ENCODE data around the gene RIPPLY2.
A peak's percentile ranks its signal among the peaks of the same experiment; 100 is the strongest.
"Not testable (repeated sequence)": the region's sequence is repeated elsewhere in the genome, so short reads cannot be mapped to it uniquely, and the experiment has no call there.

Gene RIPPLY2

DNA sequence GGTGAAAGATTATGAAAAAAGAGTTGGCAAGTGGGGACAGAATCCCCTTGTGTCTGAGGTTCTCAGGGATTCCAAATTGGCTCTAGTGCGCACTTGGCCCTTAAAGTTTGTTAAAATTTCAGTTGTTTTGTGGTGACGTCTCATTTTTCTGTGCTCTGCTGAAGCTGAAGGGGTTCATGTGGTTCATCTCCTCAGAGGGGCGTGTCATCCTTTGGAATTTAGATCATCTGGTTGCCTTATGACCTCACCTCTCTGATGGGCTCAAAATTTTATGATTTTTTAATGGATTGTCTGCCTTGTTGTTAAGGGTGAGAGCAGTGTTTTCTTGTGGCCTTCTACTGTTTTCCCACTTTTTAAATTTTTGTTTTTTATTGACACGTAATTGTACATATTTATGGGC lies 26.6 kb downstream of the RIPPLY2 start:
- no peaks in the 10 kb centered on the region for H3K4me1 ChIP-seq (ENCODE audit: control insufficient read depth, insufficient read depth, low read length)
- H3K9ac ChIP-seq (ENCODE audit: low read length), result no peak overlapping the region
- no peak overlapping the region for H3K4me3 ChIP-seq (ENCODE audit: low read length)
- DNase-seq (ENCODE audit: low read depth), result no peak
- no peaks in the 10 kb centered on the region for H3K27me3 ChIP-seq (replicated peaks; ENCODE audit: control insufficient read depth, insufficient read depth, low read length)
- H3K36me3 ChIP-seq (ENCODE audit: control insufficient read depth, insufficient read depth, low read length, severe bottlenecking), result no peaks in the 10 kb centered on the region
- no peaks in the 10 kb centered on the region for H3K9me3 ChIP-seq (ENCODE audit: control insufficient read depth, low read length)

DNA sequence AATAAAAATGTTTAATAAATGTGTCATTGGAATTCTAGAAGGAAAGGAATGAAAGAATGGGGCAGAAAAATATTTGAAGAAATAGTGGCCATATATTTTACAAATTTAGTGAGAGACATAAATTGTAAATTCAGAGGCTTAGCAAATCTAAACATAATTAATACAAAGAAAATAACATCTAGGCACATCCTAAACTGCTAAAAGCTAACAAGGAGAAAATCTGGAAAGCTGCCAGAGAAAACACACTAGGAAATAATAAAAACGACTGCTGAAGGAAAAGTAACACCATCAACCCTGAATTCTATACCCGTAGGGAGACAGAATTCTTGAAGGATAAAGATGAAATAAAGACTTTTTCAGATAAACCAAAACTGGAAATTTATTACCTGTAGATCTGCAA lies 30.1 kb downstream of the RIPPLY2 start:
- Histone ChIP-seq H3K4me3 (ENCODE audit: low read length) (no peak overlapping the region), H3K36me3 (ENCODE audit: control insufficient read depth, insufficient read depth, low read length, severe bottlenecking) (no peaks in the 10 kb centered on the region), H3K27me3 (replicated peaks; ENCODE audit: control insufficient read depth, insufficient read depth, low read length) (no peaks in the 10 kb centered on the region), H3K4me1 (ENCODE audit: control insufficient read depth, insufficient read depth, low read length) (no peaks in the 10 kb centered on the region), H3K9me3 (ENCODE audit: control insufficient read depth, low read length) (no peaks in the 10 kb centered on the region), H3K9ac (ENCODE audit: low read length) (no peak overlapping the region)
- DNase-seq (ENCODE audit: low read depth), result no peak

DNA sequence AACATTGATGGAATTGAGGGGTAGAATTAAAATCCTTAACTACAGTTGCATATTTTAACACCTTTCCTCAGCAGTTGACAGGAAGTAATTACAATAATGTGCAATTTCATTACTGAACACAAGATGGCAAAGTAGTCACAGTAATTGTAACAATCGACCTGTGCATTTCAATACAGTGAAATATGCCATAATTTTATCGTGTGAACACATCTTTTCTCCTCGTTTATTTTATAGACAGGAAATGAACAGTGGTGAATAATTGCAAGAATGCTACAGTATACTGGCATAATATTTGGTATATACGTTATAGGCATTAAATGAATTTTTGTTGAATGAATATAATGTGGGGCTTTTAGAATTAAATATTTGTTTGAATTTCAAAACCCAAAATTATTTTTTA lies 31.4 kb downstream of the RIPPLY2 start:
- Histone ChIP-seq H3K9ac (ENCODE audit: low read length) (no peak overlapping the region), H3K9me3 (ENCODE audit: control insufficient read depth, low read length) (no peaks in the 10 kb centered on the region), H3K36me3 (ENCODE audit: control insufficient read depth, insufficient read depth, low read length, severe bottlenecking) (no peaks in the 10 kb centered on the region), H3K4me1 (ENCODE audit: control insufficient read depth, insufficient read depth, low read length) (no peaks in the 10 kb centered on the region), H3K4me3 (ENCODE audit: low read length) (no peak overlapping the region), H3K27me3 (replicated peaks; ENCODE audit: control insufficient read depth, insufficient read depth, low read length) (no peaks in the 10 kb centered on the region)
- peak; percentile 79 for DNase-seq (ENCODE audit: low read depth)

DNA sequence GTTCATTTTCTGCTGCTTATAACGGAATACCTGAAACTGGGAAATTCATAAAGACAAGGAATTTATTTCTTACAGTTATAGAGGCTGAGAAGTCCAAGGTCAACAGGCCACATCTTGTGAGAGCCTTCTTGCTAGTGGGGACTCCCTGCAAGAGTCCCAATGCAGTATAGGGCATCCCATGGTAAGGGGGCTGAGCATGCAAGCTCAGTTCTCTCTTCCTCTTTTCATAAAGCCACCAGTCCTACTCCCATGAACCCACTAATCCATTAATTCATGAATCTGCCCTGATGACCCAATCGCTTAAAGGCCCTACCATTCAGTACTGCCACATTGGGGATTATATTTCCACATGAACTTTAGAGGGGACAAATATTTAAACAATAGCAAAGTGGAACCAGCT lies 32.8 kb downstream of the RIPPLY2 start:
- H3K27me3 ChIP-seq (replicated peaks; ENCODE audit: control insufficient read depth, insufficient read depth, low read length), result no peaks in the 10 kb centered on the region
- H3K36me3 ChIP-seq (ENCODE audit: control insufficient read depth, insufficient read depth, low read length, severe bottlenecking), result no peaks in the 10 kb centered on the region
- no peak for DNase-seq (ENCODE audit: low read depth)
- H3K9me3 ChIP-seq (ENCODE audit: control insufficient read depth, low read length), result no peaks in the 10 kb centered on the region
- H3K9ac ChIP-seq (ENCODE audit: low read length), result no peak overlapping the region
- H3K4me3 ChIP-seq (ENCODE audit: low read length), result no peak overlapping the region
- no peaks in the 10 kb centered on the region for H3K4me1 ChIP-seq (ENCODE audit: control insufficient read depth, insufficient read depth, low read length)

DNA sequence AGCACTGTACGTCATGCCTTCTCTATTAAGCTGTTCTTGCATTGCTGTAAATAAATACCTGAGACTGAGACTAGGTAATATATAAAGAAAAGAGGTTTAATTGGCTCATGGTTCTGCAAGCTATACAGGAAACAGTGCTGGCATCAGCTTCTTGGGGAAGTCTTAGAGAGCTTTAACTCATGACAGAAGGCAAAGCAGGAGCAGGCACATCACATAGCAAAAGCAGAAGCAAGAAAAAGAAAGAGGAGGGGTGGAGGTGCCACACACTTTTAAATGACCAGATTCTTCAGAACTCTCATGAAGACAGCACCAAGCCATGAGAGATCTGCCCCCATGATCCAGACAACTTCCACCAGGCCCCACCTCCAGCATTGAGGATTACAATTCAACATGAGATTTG lies 36.5 kb downstream of the RIPPLY2 start:
- no peaks in the 10 kb centered on the region for H3K36me3 ChIP-seq (ENCODE audit: control insufficient read depth, insufficient read depth, low read length, severe bottlenecking)
- H3K4me3 ChIP-seq (ENCODE audit: low read length), result no peak overlapping the region
- DNase-seq (ENCODE audit: low read depth), result no peak
- H3K27me3 ChIP-seq (replicated peaks; ENCODE audit: control insufficient read depth, insufficient read depth, low read length), result no peaks in the 10 kb centered on the region
- no peaks in the 10 kb centered on the region for H3K9me3 ChIP-seq (ENCODE audit: control insufficient read depth, low read length)
- H3K9ac ChIP-seq (ENCODE audit: low read length), result no peak overlapping the region
- H3K4me1 ChIP-seq (ENCODE audit: control insufficient read depth, insufficient read depth, low read length), result no peaks in the 10 kb centered on the region

DNA sequence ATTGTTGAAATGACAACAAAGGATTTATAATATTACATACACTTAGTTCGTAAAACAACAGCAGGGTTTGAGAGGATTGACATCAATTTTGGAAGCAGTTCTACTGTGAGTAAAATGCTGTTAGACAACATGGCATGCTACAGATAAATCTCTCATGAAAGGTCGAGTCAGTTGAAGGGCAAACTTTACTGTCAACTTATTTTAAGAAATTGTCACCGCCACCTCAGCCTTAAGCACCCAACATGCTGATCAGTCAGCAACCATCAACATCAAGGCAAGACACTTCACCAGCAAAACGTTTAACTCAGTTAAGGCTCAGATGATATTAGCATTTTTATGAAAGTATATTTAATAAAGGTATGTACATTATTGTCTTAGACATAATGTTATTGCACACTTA lies 37.4 kb downstream of the RIPPLY2 start:
- H3K9me3 ChIP-seq (ENCODE audit: control insufficient read depth, low read length), result no peaks in the 10 kb centered on the region
- H3K36me3 ChIP-seq (ENCODE audit: control insufficient read depth, insufficient read depth, low read length, severe bottlenecking), result no peaks in the 10 kb centered on the region
- no peaks in the 10 kb centered on the region for H3K4me1 ChIP-seq (ENCODE audit: control insufficient read depth, insufficient read depth, low read length)
- no peaks in the 10 kb centered on the region for H3K27me3 ChIP-seq (replicated peaks; ENCODE audit: control insufficient read depth, insufficient read depth, low read length)
- DNase-seq (ENCODE audit: low read depth), result no peak
- H3K9ac ChIP-seq (ENCODE audit: low read length), result no peak overlapping the region
- H3K4me3 ChIP-seq (ENCODE audit: low read length), result no peak overlapping the region

DNA sequence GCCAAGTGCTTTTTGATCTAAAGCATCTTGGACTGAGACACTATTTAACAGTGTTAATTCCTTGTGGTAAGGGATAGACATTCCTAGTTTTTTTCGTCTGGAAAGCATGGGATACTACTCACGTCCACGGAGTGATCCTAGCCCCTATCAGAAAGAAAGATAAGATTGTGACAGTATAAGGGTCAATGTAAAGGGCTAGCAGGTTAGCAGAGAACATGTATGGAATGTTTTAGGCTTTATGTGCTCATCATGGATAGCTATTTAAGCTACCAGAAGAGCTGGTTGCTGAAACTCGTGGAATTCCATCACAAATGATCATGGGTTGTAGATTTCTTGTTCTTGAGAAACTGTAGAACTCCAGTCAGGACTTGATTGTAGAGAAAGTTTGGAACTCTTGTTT lies 38.4 kb downstream of the RIPPLY2 start:
- Histone ChIP-seq H3K9me3 (ENCODE audit: control insufficient read depth, low read length) (no peaks in the 10 kb centered on the region), H3K4me1 (ENCODE audit: control insufficient read depth, insufficient read depth, low read length) (no peaks in the 10 kb centered on the region), H3K27me3 (replicated peaks; ENCODE audit: control insufficient read depth, insufficient read depth, low read length) (no peaks in the 10 kb centered on the region), H3K4me3 (ENCODE audit: low read length) (no peak overlapping the region), H3K9ac (ENCODE audit: low read length) (no peak overlapping the region), H3K36me3 (ENCODE audit: control insufficient read depth, insufficient read depth, low read length, severe bottlenecking) (no peaks in the 10 kb centered on the region)
- no peak for DNase-seq (ENCODE audit: low read depth)

DNA sequence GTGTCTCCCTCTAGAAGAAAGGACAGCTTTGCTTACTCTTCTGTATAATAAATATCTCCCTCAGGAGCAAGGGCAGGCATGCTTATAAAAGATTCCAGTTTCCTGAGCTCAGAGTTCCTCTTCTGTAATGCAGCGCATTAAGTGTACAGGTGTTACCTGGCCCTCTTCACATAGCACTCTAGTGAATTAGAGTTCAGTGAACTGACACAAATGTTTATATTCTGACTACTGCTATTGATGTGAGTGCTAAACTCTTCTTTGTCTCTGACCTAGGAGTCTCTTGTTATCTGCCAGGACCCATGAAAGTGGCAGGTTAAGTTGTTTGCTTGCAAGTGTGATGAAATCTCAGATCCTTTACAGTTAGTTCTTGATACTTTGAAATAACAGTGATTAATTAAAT lies 39.9 kb downstream of the RIPPLY2 start:
- H3K9me3 ChIP-seq (ENCODE audit: control insufficient read depth, low read length), result no peaks in the 10 kb centered on the region
- no peaks in the 10 kb centered on the region for H3K36me3 ChIP-seq (ENCODE audit: control insufficient read depth, insufficient read depth, low read length, severe bottlenecking)
- no peaks in the 10 kb centered on the region for H3K4me1 ChIP-seq (ENCODE audit: control insufficient read depth, insufficient read depth, low read length)
- no peaks in the 10 kb centered on the region for H3K27me3 ChIP-seq (replicated peaks; ENCODE audit: control insufficient read depth, insufficient read depth, low read length)
- H3K9ac ChIP-seq (ENCODE audit: low read length), result no peak overlapping the region
- no peak for DNase-seq (ENCODE audit: low read depth)
- no peak overlapping the region for H3K4me3 ChIP-seq (ENCODE audit: low read length)

DNA sequence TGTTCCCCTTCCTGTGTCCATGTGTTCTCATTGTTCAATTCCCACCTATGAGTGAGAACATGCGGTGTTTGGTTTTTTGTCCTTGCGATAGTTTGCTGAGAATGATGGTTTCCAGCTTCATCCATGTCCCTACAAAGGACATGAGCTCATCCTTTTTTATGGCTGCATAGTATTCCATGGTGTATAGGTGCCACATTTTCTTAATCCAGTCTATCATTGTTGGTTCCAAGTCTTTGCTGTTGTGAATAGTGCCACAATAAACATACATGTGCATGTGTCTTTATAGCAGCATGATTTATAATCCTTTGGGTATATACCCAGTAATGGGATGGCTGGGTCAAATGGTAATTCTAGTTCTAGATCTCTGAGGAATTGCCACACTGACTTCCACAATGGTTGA lies 43.9 kb downstream of the RIPPLY2 start:
- H3K9me3 ChIP-seq (ENCODE audit: control insufficient read depth, low read length); DNase-seq (ENCODE audit: low read depth); H3K9ac ChIP-seq (ENCODE audit: low read length); H3K27me3 ChIP-seq (replicated peaks; ENCODE audit: control insufficient read depth, insufficient read depth, low read length); H3K4me1 ChIP-seq (ENCODE audit: control insufficient read depth, insufficient read depth, low read length); H3K36me3 ChIP-seq (ENCODE audit: control insufficient read depth, insufficient read depth, low read length, severe bottlenecking); H3K4me3 ChIP-seq (ENCODE audit: low read length): not testable (repeated sequence)

DNA sequence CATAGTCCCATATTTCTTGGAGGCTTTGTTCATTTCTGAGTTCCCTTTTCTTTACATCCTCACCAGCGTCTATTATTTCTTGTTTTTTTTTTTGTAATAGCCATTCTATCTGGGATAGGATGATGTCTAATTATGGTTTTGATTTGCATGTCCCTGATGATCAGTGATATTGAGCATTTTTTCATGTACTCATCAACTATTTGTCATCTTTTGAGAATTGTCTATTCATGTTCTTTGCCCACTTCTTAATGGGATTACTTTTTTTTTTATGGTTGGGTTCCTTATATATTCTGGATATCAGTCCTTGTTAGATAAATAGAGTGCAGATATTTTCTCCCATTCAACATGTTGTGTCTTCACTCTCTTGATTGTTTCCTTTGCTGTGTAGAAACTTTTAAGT lies 48.5 kb downstream of the RIPPLY2 start:
- DNase-seq (ENCODE audit: low read depth), result no peak
- Histone ChIP-seq H3K9me3 (ENCODE audit: control insufficient read depth, low read length) (peaks cover 6% of the 10 kb centered on the region), H3K4me1 (ENCODE audit: control insufficient read depth, insufficient read depth, low read length) (no peaks in the 10 kb centered on the region), H3K4me3 (ENCODE audit: low read length) (no peak overlapping the region), H3K27me3 (replicated peaks; ENCODE audit: control insufficient read depth, insufficient read depth, low read length) (no peaks in the 10 kb centered on the region), H3K9ac (ENCODE audit: low read length) (no peak overlapping the region), H3K36me3 (ENCODE audit: control insufficient read depth, insufficient read depth, low read length, severe bottlenecking) (no peaks in the 10 kb centered on the region)

DNA sequence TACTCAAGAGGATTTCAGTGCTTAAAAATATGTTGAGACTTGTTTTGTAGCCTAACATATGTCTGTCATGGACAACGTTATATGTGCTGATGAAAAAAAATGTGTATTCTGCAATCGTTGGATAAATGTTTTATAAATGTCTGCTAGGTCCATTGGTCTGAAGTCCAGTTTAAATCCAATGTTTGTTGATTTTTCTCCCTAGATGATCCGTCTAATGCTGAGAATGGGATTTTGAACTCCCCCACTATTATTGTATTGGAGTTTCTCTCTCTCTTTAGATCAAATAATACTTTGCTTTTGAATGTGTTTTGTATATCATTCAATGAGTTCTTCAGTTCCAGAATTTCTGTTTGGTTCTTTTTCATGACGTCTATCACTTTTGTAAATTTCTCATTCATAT lies 51.2 kb downstream of the RIPPLY2 start:
- H3K27me3 ChIP-seq (replicated peaks; ENCODE audit: control insufficient read depth, insufficient read depth, low read length), result no peaks in the 10 kb centered on the region
- peaks cover 6% of the 10 kb centered on the region for H3K9me3 ChIP-seq (ENCODE audit: control insufficient read depth, low read length)
- no peaks in the 10 kb centered on the region for H3K36me3 ChIP-seq (ENCODE audit: control insufficient read depth, insufficient read depth, low read length, severe bottlenecking)
- H3K9ac ChIP-seq (ENCODE audit: low read length), result no peak overlapping the region
- no peaks in the 10 kb centered on the region for H3K4me1 ChIP-seq (ENCODE audit: control insufficient read depth, insufficient read depth, low read length)
- DNase-seq (ENCODE audit: low read depth), result no peak
- no peak overlapping the region for H3K4me3 ChIP-seq (ENCODE audit: low read length)

DNA sequence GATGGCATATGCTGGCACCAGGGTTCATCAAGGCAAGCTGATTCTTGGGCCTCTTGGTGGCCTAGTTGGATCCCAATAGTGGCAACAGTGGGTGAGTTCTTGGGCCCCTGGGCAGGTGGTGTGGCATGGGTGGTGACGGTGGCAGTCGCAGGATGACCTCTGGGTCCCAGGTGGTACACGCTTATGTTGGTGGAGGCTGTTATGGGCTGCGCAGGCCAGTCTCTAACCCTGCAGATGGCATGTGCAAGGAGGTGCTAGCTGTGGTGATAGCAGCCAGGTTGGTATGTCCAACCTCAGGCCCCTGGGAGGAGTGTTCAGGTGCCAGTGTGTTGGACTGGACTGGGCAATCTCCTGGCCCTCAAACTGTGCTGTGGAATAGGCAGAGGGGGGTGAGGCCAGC lies 52.5 kb downstream of the RIPPLY2 start:
- Histone ChIP-seq H3K4me1 (ENCODE audit: control insufficient read depth, insufficient read depth, low read length) (no peaks in the 10 kb centered on the region), H3K9me3 (ENCODE audit: control insufficient read depth, low read length) (peaks cover 6% of the 10 kb centered on the region), H3K36me3 (ENCODE audit: control insufficient read depth, insufficient read depth, low read length, severe bottlenecking) (no peaks in the 10 kb centered on the region), H3K27me3 (replicated peaks; ENCODE audit: control insufficient read depth, insufficient read depth, low read length) (no peaks in the 10 kb centered on the region), H3K9ac (ENCODE audit: low read length) (no peak overlapping the region), H3K4me3 (ENCODE audit: low read length) (no peak overlapping the region)
- no peak for DNase-seq (ENCODE audit: low read depth)
